ENCODE results near the gene GJB2.

DNA sequence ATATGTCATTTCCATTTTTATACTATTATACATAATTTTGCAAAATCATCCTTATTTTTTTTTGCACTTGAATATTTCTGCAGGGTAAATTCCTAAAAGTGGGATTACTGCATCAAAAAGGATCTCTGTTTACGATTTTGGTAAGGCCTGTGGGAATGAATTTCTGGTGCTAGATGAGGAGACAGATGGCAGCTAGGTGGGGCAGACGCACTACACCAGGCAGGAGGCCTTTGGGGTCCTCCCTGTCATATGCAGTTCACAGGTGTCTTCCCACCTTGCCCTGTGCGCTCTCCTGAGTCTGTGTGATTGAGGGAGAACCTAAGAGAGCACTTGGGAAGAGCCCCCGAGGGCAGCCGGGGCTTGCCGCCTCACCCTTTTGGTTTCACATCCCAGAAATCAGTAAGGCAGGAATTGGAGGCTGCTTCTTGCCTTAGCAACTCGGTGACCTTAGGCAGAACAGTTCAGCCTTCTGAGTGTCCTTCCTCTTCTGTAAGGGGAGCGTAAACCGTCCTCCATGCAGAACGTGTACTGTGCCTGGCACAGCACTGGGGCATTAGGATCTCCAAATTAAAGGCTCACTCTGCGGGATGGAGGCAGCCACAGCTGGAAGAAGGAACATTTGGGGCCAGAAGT is 13.4 kb upstream of the GJB2 start:
- TF ChIP-seq JUND (IDR thresholded peaks at IDR 0.05; ENCODE audit: low read length), result no peak
- peak; percentile 11 to 26 (median 19); a peak in 3 of 4 replicates for TF ChIP-seq CTCF (IDR thresholded peaks at IDR 0.05; ENCODE audit: control extremely low read depth in 1 of 3, insufficient read depth in 1 of 3, low read depth in 1 of 3, low read length in 3 of 3)
- TF ChIP-seq MAX (IDR thresholded peaks at IDR 0.05), result no peak
- no peak for TF ChIP-seq POLR2A (IDR thresholded peaks at IDR 0.05; ENCODE audit: control extremely low read depth in 1 of 2, low read depth in 2 of 2, low read length in 2 of 2)
